Heart left ventricle (tissue), 13 donors: ENCODE measurements around the gene CFP.

Source experiments
- POLR2A ChIP-seq, 2 donors: fragments of 450-650 bp; IDR thresholded peaks; one replicate each; pipeline ENCODE4 v1.6.1; 2017; ENCODE audit warnings: antibody characterized with exemption in 2 of 2, mild to moderate bottlenecking in 2 of 2, moderate library complexity in 2 of 2
- TF ChIP-seq, protein P1 (sequence below), 12 donors: fragments of 200-600 bp; sonication (generic) in 4 of 12; IDR thresholded peaks; one replicate each; pipeline versions ENCODE4 v1.5.0 to v1.8.0; 2018 to 2022; ENCODE audit warnings: antibody characterized with exemption in 12 of 12, mild to moderate bottlenecking in 5 of 12
- donor health status: ischemic (EF 13 %, LVEDD 7.1; RV severe dilation, severe dysfunction).
- donor health status: DM: no; HTN: yes; CAD: no.
- donor health status: DM: no; HTN: no; CAD: no.
- donor health status: ischemic (EF 25% LVEDD 6.9; RV normal size, moderate dysfunction).
- donor health status: ischemic (EF 25% LVEDD 5.7; RV mildly dilated, moderate dysfunction).
- donor health status: ischemic (EF 35%, LVEDD 5.7; RV mildly dilated, moderate dysfunction).
- donor health status: nonischemic (EF 11% LVEDD 7.7; RV severe dilation, severe dysfunction).
- donor health status: DM: yes; HTN: yes; CAD: no.
- donor health status: PGD.
- donor health status: ischemic (EF 29% LVEDD 5.4; RV normal size, mild dysfunction).
- donor health status: nonischemic (EF 23%, LVEDD 6.1; RV moderate dilation, normal function).

DNA sequence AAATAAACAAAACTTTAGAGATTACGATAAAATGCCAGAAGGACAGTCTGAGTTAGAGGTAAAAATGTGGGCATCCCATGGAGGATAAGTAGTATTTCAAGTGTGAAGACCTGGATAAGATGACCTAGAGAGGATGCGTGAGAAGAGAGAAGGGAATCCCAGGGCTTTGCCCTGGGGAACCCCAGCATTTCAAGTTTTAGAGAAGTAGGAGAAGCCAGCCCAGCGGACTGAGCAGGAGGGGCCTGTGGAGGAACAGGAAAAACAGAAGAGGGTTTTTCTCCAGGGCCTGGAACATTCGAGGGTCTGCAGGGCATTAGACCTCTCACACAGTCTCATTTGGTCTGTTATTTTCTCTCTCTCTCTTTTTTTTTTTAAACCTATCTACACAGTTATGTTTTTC, 2.9 kb upstream of the CFP start:
- TF ChIP-seq, protein P1, sequence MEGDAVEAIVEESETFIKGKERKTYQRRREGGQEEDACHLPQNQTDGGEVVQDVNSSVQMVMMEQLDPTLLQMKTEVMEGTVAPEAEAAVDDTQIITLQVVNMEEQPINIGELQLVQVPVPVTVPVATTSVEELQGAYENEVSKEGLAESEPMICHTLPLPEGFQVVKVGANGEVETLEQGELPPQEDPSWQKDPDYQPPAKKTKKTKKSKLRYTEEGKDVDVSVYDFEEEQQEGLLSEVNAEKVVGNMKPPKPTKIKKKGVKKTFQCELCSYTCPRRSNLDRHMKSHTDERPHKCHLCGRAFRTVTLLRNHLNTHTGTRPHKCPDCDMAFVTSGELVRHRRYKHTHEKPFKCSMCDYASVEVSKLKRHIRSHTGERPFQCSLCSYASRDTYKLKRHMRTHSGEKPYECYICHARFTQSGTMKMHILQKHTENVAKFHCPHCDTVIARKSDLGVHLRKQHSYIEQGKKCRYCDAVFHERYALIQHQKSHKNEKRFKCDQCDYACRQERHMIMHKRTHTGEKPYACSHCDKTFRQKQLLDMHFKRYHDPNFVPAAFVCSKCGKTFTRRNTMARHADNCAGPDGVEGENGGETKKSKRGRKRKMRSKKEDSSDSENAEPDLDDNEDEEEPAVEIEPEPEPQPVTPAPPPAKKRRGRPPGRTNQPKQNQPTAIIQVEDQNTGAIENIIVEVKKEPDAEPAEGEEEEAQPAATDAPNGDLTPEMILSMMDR (IDR thresholded peaks at IDR 0.05) = no peak
- TF ChIP-seq POLR2A (IDR thresholded peaks at IDR 0.05) = no peak
